Activated CD8-positive, alpha-beta T cell treated with anti-CD3 and anti-CD28 coated beads, Interleukin-2, amount 10 ng/mL, durations not matched to agents 7 days and 5 days (primary cell): Measurements from ENCODE around the gene ZMYND11. TPM values are rescaled to one million over a fixed set of nuclear protein-coding genes. Genes with fewer than 3 reads are reported as not detected.
"Not testable (repeated sequence)": the region's sequence is repeated elsewhere in the genome, so short reads cannot be mapped to it uniquely, and the experiment has no call there.

Experiments
- ATAC-seq: fragments of 150-1000 bp; cut with Tn5 transposase; one replicate; pipeline ENCODE4 v1.10.0; 2021; ENCODE audit warnings: moderate library complexity
- CTCF ChIA-PET: fragments of 350-600 bp; sonication (Branson Sonifier 250); formaldehyde crosslinking; loops from one replicate; lab custom pipeline; 2021; ENCODE audit warnings: antibody characterized with exemption; lab: Charles Lee
- POLR2A ChIA-PET: fragments of 350-600 bp; sonication (Branson Sonifier 250); formaldehyde crosslinking; loops from one replicate; lab custom pipeline; 2021; ENCODE audit warnings: antibody characterized with exemption; lab: Charles Lee
- DNase-seq: peaks from one replicate; pipeline ENCODE4 v3.0.0-alpha.2; 2020
- H3K27ac Mint-ChIP-seq: one replicate; pipeline ENCODE4 v1.8.0; 2021; ENCODE audit warnings: mild to moderate bottlenecking, mixed read lengths
- H3K27me3 Mint-ChIP-seq: one replicate; pipeline ENCODE4 v1.8.0; 2021; ENCODE audit warnings: low read depth, mixed read lengths
- H3K36me3 Mint-ChIP-seq: one replicate; pipeline ENCODE4 v1.8.0; 2021; ENCODE audit warnings: low read depth, mixed read lengths
- H3K4me1 Mint-ChIP-seq: one replicate; pipeline ENCODE4 v1.8.0; 2021; ENCODE audit warnings: low read depth, mixed read lengths
- H3K4me3 Mint-ChIP-seq: one replicate; pipeline ENCODE4 v1.8.0; 2021; ENCODE audit warnings: mild to moderate bottlenecking, mixed read lengths
- H3K9me3 Mint-ChIP-seq: one replicate; pipeline ENCODE4 v1.8.0; 2022; ENCODE audit warnings: mixed read lengths; ENCODE audit not compliant: insufficient read depth
- total RNA-seq, 2 experiments: library from RNA; stranded (reverse); gene quantifications; one replicate each; pipeline ENCODE4 v1.2.3, GENCODE V29; 2021

Gene ZMYND11
- total RNA-seq, 2 experiments from 2014 or later: 41.3 to 42.0 TPM

- no peak for DNase-seq
- Mint-ChIP-seq H3K27me3 (no peaks in the 10 kb centered on the region), H3K36me3 (peaks cover 21% of the 10 kb centered on the region), H3K4me1 (peaks cover 8% of the 10 kb centered on the region), H3K9me3 (no peaks in the 10 kb centered on the region), H3K27ac (no peak overlapping the region), H3K4me3 (no peak overlapping the region)
- CTCF ChIA-PET: no interaction called here
- ATAC-seq: no peak
- POLR2A ChIA-PET: no interaction called here
Measured at GRCh38 chr10:178208-178607, 43.0 kb downstream of the ZMYND11 start.

DNA sequence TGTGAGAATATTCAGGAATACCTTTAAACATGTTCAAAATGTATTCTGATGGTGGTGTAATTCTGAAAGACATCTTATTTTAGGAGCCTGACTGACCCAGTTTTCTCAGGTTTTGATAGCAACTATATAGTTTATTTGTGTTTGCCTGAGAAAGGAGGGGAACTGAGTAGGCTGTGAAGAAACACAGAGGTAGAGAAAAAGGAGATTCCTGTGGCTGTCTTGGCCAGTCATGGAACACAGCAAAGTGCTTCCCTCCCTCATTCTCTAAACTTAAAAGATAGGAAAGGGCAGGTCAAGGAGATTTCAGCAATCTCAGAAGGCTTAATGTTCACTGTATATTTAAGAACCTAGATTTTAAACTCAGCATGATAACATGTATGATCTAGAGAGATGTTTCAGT, 43.5 kb downstream of the ZMYND11 start:
- DNase-seq (no peak), ATAC-seq (no peak)
- H3K9me3 Mint-ChIP-seq: no peaks in the 10 kb centered on the region
- no peak overlapping the region for H3K27ac Mint-ChIP-seq
- peaks cover 9% of the 10 kb centered on the region for H3K4me1 Mint-ChIP-seq
- ChIA-PET CTCF (no interaction called here), POLR2A (no interaction called here)
- peaks cover 26% of the 10 kb centered on the region for H3K36me3 Mint-ChIP-seq
- no peak overlapping the region for H3K4me3 Mint-ChIP-seq
- H3K27me3 Mint-ChIP-seq: no peaks in the 10 kb centered on the region

- Mint-ChIP-seq H3K27me3 (no peaks in the 10 kb centered on the region), H3K4me3 (no peak overlapping the region), H3K36me3 (peaks cover 45% of the 10 kb centered on the region), H3K9me3 (peaks cover 5% of the 10 kb centered on the region), H3K27ac (peak overlapping the region; percentile 15), H3K4me1 (peaks cover 7% of the 10 kb centered on the region)
- ChIA-PET POLR2A (interaction anchor here (1.7 kb wide), 1 partner anchor 46 kb away, joined by 4 read pairs; no protein-coding TSS in a partner anchor), CTCF (no interaction called here)
- ATAC-seq: no peak
- DNase-seq: no peak
Measured at GRCh38 chr10:182441-183201, 47.4 kb downstream of the ZMYND11 start.

DNA sequence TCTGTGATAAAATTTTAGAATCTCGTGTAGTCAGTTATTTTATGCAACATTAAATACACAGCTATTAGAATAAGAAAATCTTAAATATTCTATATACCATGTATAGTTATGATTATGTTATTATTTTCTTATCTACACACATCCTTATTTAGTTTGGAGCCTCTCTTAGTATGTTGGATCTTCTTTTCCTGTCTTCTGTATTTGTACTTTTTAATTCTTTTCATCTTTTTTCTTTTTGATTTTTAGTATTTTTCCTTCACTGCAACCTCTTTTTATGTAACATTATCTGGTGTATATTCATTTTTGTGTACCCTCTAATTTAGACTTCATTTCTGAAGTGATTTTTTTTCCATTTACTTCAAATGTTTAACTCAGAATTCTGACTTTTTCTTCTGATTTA, 48.9 kb downstream of the ZMYND11 start:
- peaks cover 5% of the 10 kb centered on the region for H3K9me3 Mint-ChIP-seq
- no peaks in the 10 kb centered on the region for H3K27me3 Mint-ChIP-seq
- H3K4me3 Mint-ChIP-seq: no peak overlapping the region
- ChIA-PET CTCF (no interaction called here), POLR2A (no interaction called here)
- ATAC-seq (no peak), DNase-seq (no peak)
- H3K4me1 Mint-ChIP-seq: peaks cover 7% of the 10 kb centered on the region
- H3K27ac Mint-ChIP-seq: no peak overlapping the region
- H3K36me3 Mint-ChIP-seq: peaks cover 48% of the 10 kb centered on the region

DNA sequence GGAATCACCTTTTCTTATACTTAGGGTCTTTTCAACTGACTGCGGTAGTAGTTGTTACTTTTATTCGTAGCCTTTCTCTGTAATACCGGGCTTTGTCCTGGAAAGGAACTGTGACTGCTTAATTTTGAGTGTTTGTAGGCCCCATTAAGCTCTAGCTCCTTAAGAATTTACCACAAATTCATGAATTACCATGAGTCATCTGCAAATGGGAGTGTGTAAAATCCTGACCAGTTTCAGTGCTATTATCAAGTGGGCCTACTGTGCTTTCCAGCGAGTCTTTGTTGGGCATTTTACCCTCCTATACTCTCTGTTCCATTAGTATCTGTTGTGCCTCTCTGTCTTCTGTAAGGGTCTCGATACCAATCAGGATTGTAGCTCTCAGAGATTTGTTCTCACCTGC, 49.7 kb downstream of the ZMYND11 start:
- ATAC-seq (no peak), DNase-seq (no peak)
- no peak overlapping the region for H3K4me3 Mint-ChIP-seq
- no peaks in the 10 kb centered on the region for H3K27me3 Mint-ChIP-seq
- peaks cover 5% of the 10 kb centered on the region for H3K9me3 Mint-ChIP-seq
- ChIA-PET CTCF (no interaction called here), POLR2A (no interaction called here)
- no peak overlapping the region for H3K27ac Mint-ChIP-seq
- H3K4me1 Mint-ChIP-seq: peaks cover 7% of the 10 kb centered on the region
- H3K36me3 Mint-ChIP-seq: peaks cover 45% of the 10 kb centered on the region

DNA sequence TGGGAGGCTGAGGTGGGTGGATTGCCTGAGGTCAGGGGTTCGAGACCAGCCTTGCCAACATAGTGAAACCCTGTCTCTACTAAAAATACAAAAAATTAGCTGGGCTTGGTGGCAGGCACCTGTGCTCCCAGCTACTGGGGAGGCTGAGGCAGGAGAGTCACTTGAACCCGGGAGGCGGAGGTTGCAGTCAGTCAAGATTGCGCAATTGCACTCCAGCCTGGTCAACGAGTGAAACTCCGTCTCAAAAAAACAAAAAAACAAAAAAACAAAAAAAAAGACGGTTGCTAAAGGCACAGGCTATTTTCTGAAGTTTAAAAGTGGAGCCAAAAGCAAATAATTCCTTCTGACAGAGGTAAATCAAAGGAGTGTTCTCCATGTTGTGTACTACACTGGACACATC, 50.3 kb downstream of the ZMYND11 start:
- H3K4me1 Mint-ChIP-seq, H3K27ac Mint-ChIP-seq, CTCF ChIA-PET, ATAC-seq, H3K27me3 Mint-ChIP-seq, H3K4me3 Mint-ChIP-seq, POLR2A ChIA-PET, H3K9me3 Mint-ChIP-seq, DNase-seq: not testable (repeated sequence)
- H3K36me3 Mint-ChIP-seq: peaks cover 42% of the 10 kb centered on the region

DNA sequence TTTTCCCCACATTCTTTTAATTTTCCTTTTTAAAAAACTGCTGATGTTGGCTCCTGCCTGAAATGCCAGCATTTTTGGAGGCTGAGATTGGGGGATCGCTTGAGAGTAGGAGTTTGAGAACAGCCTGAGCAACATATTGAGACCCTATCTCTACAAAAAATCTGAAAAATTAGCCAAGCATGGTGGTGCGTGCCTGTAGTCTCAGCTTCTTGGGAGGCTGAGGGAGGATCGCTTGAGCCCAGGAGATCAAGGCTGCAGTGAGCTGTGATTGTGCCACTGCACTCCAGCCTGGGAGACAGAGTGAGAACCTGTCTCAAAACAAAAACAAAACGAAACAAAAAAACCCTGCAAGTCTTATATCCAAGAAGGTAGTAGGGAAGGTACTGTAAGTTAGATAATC, 51.7 kb downstream of the ZMYND11 start:
- ChIA-PET POLR2A (no interaction called here), CTCF (no interaction called here)
- Mint-ChIP-seq H3K9me3 (peaks cover 5% of the 10 kb centered on the region), H3K4me1 (peaks cover 7% of the 10 kb centered on the region), H3K4me3 (no peak overlapping the region), H3K27ac (no peak overlapping the region), H3K27me3 (no peaks in the 10 kb centered on the region), H3K36me3 (peaks cover 38% of the 10 kb centered on the region)
- DNase-seq: no peak
- no peak for ATAC-seq

GRCh38 chr10:188546-188945, 53.3 kb downstream of the ZMYND11 start:
- no peak overlapping the region for H3K4me3 Mint-ChIP-seq
- ATAC-seq (no peak), DNase-seq (no peak)
- no peak overlapping the region for H3K27ac Mint-ChIP-seq
- ChIA-PET CTCF (no interaction called here), POLR2A (no interaction called here)
- peaks cover 24% of the 10 kb centered on the region for H3K36me3 Mint-ChIP-seq
- peaks cover 2% of the 10 kb centered on the region for H3K4me1 Mint-ChIP-seq
- no peaks in the 10 kb centered on the region for H3K27me3 Mint-ChIP-seq
- H3K9me3 Mint-ChIP-seq: peaks cover 5% of the 10 kb centered on the region

DNA sequence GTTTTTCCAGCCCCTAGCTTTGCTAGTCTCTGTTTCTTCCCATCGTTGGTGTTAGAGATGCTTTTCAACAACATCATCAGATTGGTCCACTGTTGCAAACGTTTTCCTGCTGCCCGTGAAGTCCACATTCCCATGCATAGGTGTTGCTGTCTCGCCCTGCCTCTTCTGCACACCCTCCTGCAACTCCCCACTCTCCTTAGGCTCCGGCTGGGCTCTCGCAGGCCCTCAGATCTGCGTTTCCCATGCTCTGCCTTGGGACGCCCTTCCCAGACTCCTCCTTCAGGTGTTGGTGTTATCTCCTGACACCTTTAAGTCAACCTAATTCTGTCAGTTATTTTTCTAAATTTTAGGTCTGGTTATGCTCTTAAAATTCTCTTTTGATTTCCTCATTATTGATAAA, 55.0 kb downstream of the ZMYND11 start:
- Mint-ChIP-seq H3K27ac (no peak overlapping the region), H3K27me3 (no peaks in the 10 kb centered on the region), H3K4me1 (peaks cover 2% of the 10 kb centered on the region), H3K36me3 (peaks cover 8% of the 10 kb centered on the region), H3K9me3 (no peaks in the 10 kb centered on the region), H3K4me3 (no peak overlapping the region)
- ATAC-seq (no peak), DNase-seq (no peak)
- ChIA-PET CTCF (no interaction called here), POLR2A (no interaction called here)

GRCh38 chr10:191703-192518, 56.7 kb downstream of the ZMYND11 start:
- POLR2A ChIA-PET: no interaction called here
- ATAC-seq (no peak), DNase-seq (no peak)
- Mint-ChIP-seq H3K27me3 (no peaks in the 10 kb centered on the region), H3K36me3 (peaks cover 9% of the 10 kb centered on the region), H3K4me1 (peaks cover 2% of the 10 kb centered on the region), H3K9me3 (no peaks in the 10 kb centered on the region), H3K4me3 (no peak overlapping the region), H3K27ac (no peak overlapping the region)
- CTCF ChIA-PET: no interaction called here

- no peak overlapping the region for H3K4me3 Mint-ChIP-seq
- peaks cover 2% of the 10 kb centered on the region for H3K4me1 Mint-ChIP-seq
- no peaks in the 10 kb centered on the region for H3K9me3 Mint-ChIP-seq
- ChIA-PET CTCF (no interaction called here), POLR2A (no interaction called here)
- no peak overlapping the region for H3K27ac Mint-ChIP-seq
- ATAC-seq (no peak), DNase-seq (no peak)
- H3K27me3 Mint-ChIP-seq: no peaks in the 10 kb centered on the region
- peaks cover 5% of the 10 kb centered on the region for H3K36me3 Mint-ChIP-seq
Measured at GRCh38 chr10:194281-194680, 59.0 kb downstream of the ZMYND11 start.

DNA sequence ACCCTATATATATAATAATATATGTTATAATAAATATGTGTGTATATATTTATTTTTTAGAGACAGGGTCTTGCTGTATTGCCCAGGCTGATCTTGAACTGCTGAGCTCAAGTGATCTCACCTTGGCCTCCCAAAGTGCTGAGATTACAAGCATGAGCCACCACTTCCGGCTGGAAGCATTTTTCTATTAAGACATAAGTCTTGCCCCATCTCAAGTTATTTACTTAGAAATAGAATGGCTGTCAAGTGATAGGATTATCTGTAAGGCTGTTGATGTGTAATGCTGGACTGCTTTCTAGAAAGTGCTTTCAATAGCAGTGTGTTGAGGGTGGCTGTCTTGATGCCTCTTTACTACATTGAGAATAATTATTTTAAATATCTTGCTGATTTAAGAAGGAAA, 65.2 kb downstream of the ZMYND11 start:
- ATAC-seq (no peak), DNase-seq (no peak)
- Mint-ChIP-seq H3K9me3 (no peaks in the 10 kb centered on the region), H3K4me1 (no peaks in the 10 kb centered on the region), H3K36me3 (peaks cover 8% of the 10 kb centered on the region), H3K4me3 (no peak overlapping the region), H3K27ac (no peak overlapping the region), H3K27me3 (no peaks in the 10 kb centered on the region)
- ChIA-PET CTCF (no interaction called here), POLR2A (no interaction called here)
